Tibial artery (tissue), 4 donors: ENCODE results near the gene GIT1.
A peak's percentile ranks its signal among the peaks of the same experiment; 100 is the strongest.

Source experiments
- DNase-seq, 2 donors: peaks; one replicate each; pipeline ENCODE4 v3.0.0-alpha.2; 2019
- H3K27ac ChIP-seq, 2 donors: fragments of 200-600 bp; sonication (generic) in 1 of 2; 1 replicate in 1 of 2; 2 replicates in 1 of 2; pipeline ENCODE4 v1.5.1; 2018 to 2019; ENCODE audit warnings: mild to moderate bottlenecking in 1 of 2
- H3K27me3 ChIP-seq, 2 donors: fragments of 200-600 bp; sonication (generic) in 1 of 2; one replicate each; pipeline versions ENCODE4 v1.5.1 to v1.6.0; 2016 to 2019
- H3K36me3 ChIP-seq, 3 donors: fragments of 200-600 bp; sonication (generic) in 2 of 3; one replicate each; pipeline ENCODE4 v1.5.1; 2016 to 2019; ENCODE audit warnings: mild to moderate bottlenecking in 2 of 3
- H3K4me1 ChIP-seq, 4 donors: fragments of 200-600 bp; sonication (generic) in 2 of 4; 1 replicate in 3 of 4; 2 replicates in 1 of 4; pipeline ENCODE4 v1.5.1; 2016 to 2019
- H3K4me3 ChIP-seq, 2 donors: fragments of 200-600 bp; sonication (generic) in 1 of 2; 1 replicate in 1 of 2; 2 replicates in 1 of 2; pipeline ENCODE4 v1.5.1; 2018 to 2019; ENCODE audit warnings: mild to moderate bottlenecking in 2 of 2
- H3K9me3 ChIP-seq, 3 donors: fragments of 200-600 bp; sonication (generic) in 1 of 3; one replicate each; pipeline ENCODE4 v1.5.1; 2016 to 2019
- CTCF ChIP-seq, 2 experiments: fragments of 200-600 bp in 1 of 2; fragments of 450-650 bp in 1 of 2; IDR thresholded peaks; one replicate each; pipeline ENCODE4 v1.5.1; 2017 to 2019; ENCODE audit warnings: antibody characterized with exemption in 2 of 2, mild to moderate bottlenecking in 1 of 2, moderate library complexity in 1 of 2
- intact Hi-C: fragments of 100-400 bp; cut with DNase I; formaldehyde crosslinking; loops from one replicate; pipeline ENCODE4 v1.15.0; 2023; ENCODE audit warnings: low total_unique reads

The GIT1 gene

GRCh38 chr17:29617481-29618271 is 28.2 kb upstream of the GIT1 start:
- Histone ChIP-seq H3K27me3 (peaks cover 0 to 6% of the 10 kb centered on the region in 2 donors), H3K36me3 (no peaks in the 10 kb centered on the region), H3K27ac (peak overlapping the region in 1 of 2 donors; percentile 15), H3K4me1 (peaks cover 0 to 95% (median 78%) of the 10 kb centered on the region in 4 donors), H3K9me3 (no peaks in the 10 kb centered on the region), H3K4me3 (peak overlapping the region; percentile 34 to 42)
- TF ChIP-seq CTCF (IDR thresholded peaks at IDR 0.05), result peak in 1 of 2 experiments; percentile 41
- peak in 1 of 2 donors; percentile 87 for DNase-seq
- intact Hi-C loops, result no loop called here

- Histone ChIP-seq H3K9me3 (no peaks in the 10 kb centered on the region), H3K4me1 (peaks cover 0 to 94% (median 73%) of the 10 kb centered on the region in 4 donors), H3K27me3 (peaks cover 0 to 6% of the 10 kb centered on the region in 2 donors), H3K36me3 (no peaks in the 10 kb centered on the region), H3K4me3 (peak overlapping the region; percentile 34 to 42), H3K27ac (peak overlapping the region in 1 of 2 donors; percentile 15)
- DNase-seq, result peak; percentile 78 to 87
- intact Hi-C loops, result no loop called here
- TF ChIP-seq CTCF (IDR thresholded peaks at IDR 0.05), result peak; percentile 38 to 51
Measured at GRCh38 chr17:29617125-29617480, 27.7 kb upstream of the GIT1 start.

- Histone ChIP-seq H3K27ac (peak overlapping the region; percentile 9 to 11), H3K36me3 (no peaks in the 10 kb centered on the region), H3K27me3 (peaks cover 0 to 6% of the 10 kb centered on the region in 2 donors), H3K4me1 (peaks cover 0 to 87% (median 70%) of the 10 kb centered on the region in 4 donors), H3K4me3 (peak overlapping the region; percentile 32 to 47), H3K9me3 (no peaks in the 10 kb centered on the region)
- intact Hi-C loops, result no loop called here
- DNase-seq, result peak in 1 of 2 donors; percentile 70
- no peak for TF ChIP-seq CTCF (IDR thresholded peaks at IDR 0.05)
Measured at GRCh38 chr17:29616300-29617048, 27.0 kb upstream of the GIT1 start.

- Histone ChIP-seq H3K27ac (peak overlapping the region; percentile 9 to 11), H3K4me3 (peak overlapping the region; percentile 32 to 47), H3K9me3 (no peaks in the 10 kb centered on the region), H3K27me3 (peaks cover 0 to 6% of the 10 kb centered on the region in 2 donors), H3K4me1 (peaks cover 0 to 80% (median 66%) of the 10 kb centered on the region in 4 donors), H3K36me3 (no peaks in the 10 kb centered on the region)
- TF ChIP-seq CTCF (IDR thresholded peaks at IDR 0.05), result no peak
- intact Hi-C loops, result no loop called here
- peak; percentile 88 to 93 for DNase-seq
Measured at GRCh38 chr17:29615492-29616299, 26.2 kb upstream of the GIT1 start.

- peaks cover 0 to 6% of the 10 kb centered on the region in 2 donors for H3K27me3 ChIP-seq
- DNase-seq, result no peak
- TF ChIP-seq CTCF (IDR thresholded peaks at IDR 0.05), result no peak
- peaks cover 0 to 73% (median 66%) of the 10 kb centered on the region in 4 donors for H3K4me1 ChIP-seq
- no peaks in the 10 kb centered on the region for H3K9me3 ChIP-seq
- H3K36me3 ChIP-seq, result no peaks in the 10 kb centered on the region
- peak overlapping the region in 1 of 2 donors; percentile 47 for H3K4me3 ChIP-seq
- intact Hi-C loops, result no loop called here
- no peak overlapping the region for H3K27ac ChIP-seq
Measured at GRCh38 chr17:29615048-29615385, 25.6 kb upstream of the GIT1 start.
